ENCODE results near the gene MAP2. TPM values are rescaled to one million over a fixed set of nuclear protein-coding genes. Genes with fewer than 3 reads are reported as not detected.

MAP2 gene
- 10 to 100 TPM; 18.9 to 36.4 (median 25.3) TPM for total RNA-seq

GRCh38 chr2:209423562-209424198, at the start of gene MAP2:
Gene MAP2 (plus strand): TSS chr2:209424047. CDS start chr2:209653171, 229,124 bp downstream.
- peak in 2 of 3 donors; percentile 72 to 83 for TF ChIP-seq CTCF (IDR thresholded peaks at IDR 0.05)
- DNase-seq (ENCODE audit: low spot score) (peak; percentile 34), ATAC-seq (ENCODE audit: low FRiP score) (peak; percentile 97)

- DNase-seq (ENCODE audit: low spot score) (no peak), ATAC-seq (ENCODE audit: low FRiP score) (no peak)
- TF ChIP-seq CTCF (IDR thresholded peaks at IDR 0.05) = no peak
These were observed 47.2 kb upstream of the MAP2 start for GRCh38 chr2:209376686-209377085.

GRCh38 chr2:209380293-209380692, 43.6 kb upstream of the MAP2 start:
- DNase-seq (ENCODE audit: low spot score) (no peak), ATAC-seq (ENCODE audit: low FRiP score) (no peak)
- no peak for TF ChIP-seq CTCF (IDR thresholded peaks at IDR 0.05)

GRCh38 chr2:209381091-209381490, 42.8 kb upstream of the MAP2 start:
- no peak for ATAC-seq (ENCODE audit: low FRiP score)
- no peak for DNase-seq (ENCODE audit: low spot score)
- no peak for TF ChIP-seq CTCF (IDR thresholded peaks at IDR 0.05)

- ATAC-seq (ENCODE audit: low FRiP score) = no peak
- DNase-seq (ENCODE audit: low spot score) = no peak
These were observed 41.1 kb upstream of the MAP2 start for GRCh38 chr2:209382775-209383174.

GRCh38 chr2:209383212-209383611, 40.6 kb upstream of the MAP2 start:
- no peak for DNase-seq (ENCODE audit: low spot score)
- no peak for TF ChIP-seq CTCF (IDR thresholded peaks at IDR 0.05)
- ATAC-seq (ENCODE audit: low FRiP score) = peak; percentile 64

More at GRCh38 chr2:209382775-209383174, 41.1 kb upstream of the MAP2 start:
- TF ChIP-seq CTCF (IDR thresholded peaks at IDR 0.05) = no peak

GRCh38 chr2:209387389-209387788, 36.5 kb upstream of the MAP2 start:
- no peak for DNase-seq (ENCODE audit: low spot score)
- ATAC-seq (ENCODE audit: low FRiP score) = no peak
- no peak for TF ChIP-seq CTCF (IDR thresholded peaks at IDR 0.05)
